K562 (cell line): ENCODE results near the gene IRS2. TPM values are rescaled to one million over a fixed set of nuclear protein-coding genes. Genes with fewer than 3 reads are reported as not detected.

ENCODE experiments used
- ATAC-seq: fragments of 200-7000 bp; cut with Tn5 transposase; 3 replicates; pipeline ENCODE4 v1.9.1; 2020; ENCODE audit warnings: moderate library complexity
- BruUV-seq: library from RNA; stranded (reverse); fragments of 400-500 nt; replicated peaks from 2 replicates; lab custom pipeline; 2021; lab: Mats Ljungman, UMichigan
- CTCF ChIA-PET: fragments of 300-600 bp; formaldehyde crosslinking; extraction: SDS; loops from one replicate; lab custom pipeline; 2021; ENCODE audit warnings: low intra/inter-chr PET ratio; lab: Yijun Ruan, JAX
- POLR2A ChIA-PET: fragments of 300-600, 350-650 bp; sonication (Branson Sonifier 250); formaldehyde crosslinking; extraction: SDS; loops from one replicate; lab custom pipeline; 2021; ENCODE audit warnings: antibody characterized with exemption, inconsistent platforms; lab: Yijun Ruan, JAX
- DNase-seq, 4 experiments: peaks; one replicate each; pipeline versions ENCODE4 v3.0.0 to v3.0.0-alpha.2; 2011 to 2018; ENCODE audit warnings: low spot score in 3 of 4, mixed read lengths in 3 of 4; ENCODE audit errors: extremely low read depth in 1 of 4
- FAIRE-seq: peaks from 2 replicates; lab custom pipeline; 2011; peaks lifted over from hg19 to GRCh38; lab: Jason Lieb, UNC
- H2AFZ ChIP-seq: 2 replicates; pipeline ENCODE4 v1.6.0; 2011; ENCODE audit warnings: low read depth, low read length, control low read depth, inconsistent platforms
- H3K27ac ChIP-seq: fragments of 200-600 bp; 3 replicates; pipeline ENCODE4 v1.8.0; 2011; ENCODE audit warnings: low read depth, mild to moderate bottlenecking, control low read depth, inconsistent platforms, low read length, moderate library complexity, mixed read lengths; ENCODE audit errors: extremely low read depth
- H3K27me3 ChIP-seq, 2 experiments: fragments of 300-600 bp in 1 of 2; 2 replicates in 1 of 2; 3 replicates in 1 of 2; pipeline versions ENCODE4 v1.6.0 to v1.8.0; 2011; ENCODE audit warnings: inconsistent platforms in 2 of 2, low read length in 2 of 2, mild to moderate bottlenecking in 1 of 2, mixed read lengths in 1 of 2, moderate library complexity in 1 of 2; ENCODE audit not compliant: control insufficient read depth in 2 of 2, insufficient read depth in 2 of 2
- H3K36me3 ChIP-seq: fragments of 300-600 bp; 3 replicates; pipeline ENCODE4 v1.8.0; 2011; ENCODE audit warnings: mild to moderate bottlenecking, low read length, inconsistent platforms; ENCODE audit not compliant: control insufficient read depth, insufficient read depth
- H3K4me1 ChIP-seq, 2 experiments: fragments of 200-600 bp in 1 of 2; replicated peaks in 1 of 2; 2 replicates in 1 of 2; 3 replicates in 1 of 2; pipeline versions ENCODE4 v1.5.1 to v1.8.0; 2011; ENCODE audit warnings: inconsistent platforms in 2 of 2, low read length in 2 of 2, mild to moderate bottlenecking in 1 of 2, mixed read lengths in 1 of 2, moderate library complexity in 1 of 2; ENCODE audit not compliant: control insufficient read depth in 2 of 2, insufficient read depth in 2 of 2
- H3K4me2 ChIP-seq: 2 replicates; pipeline ENCODE4 v1.6.1; 2011; ENCODE audit warnings: low read length, control low read depth, inconsistent platforms, mixed read lengths; ENCODE audit not compliant: insufficient read depth
- H3K4me3 ChIP-seq: fragments of 200-600 bp; sonication (generic), shearing (Covaris generic); 2 replicates; pipeline ENCODE4 v1.5.1; 2016; ENCODE audit warnings: control low read depth, inconsistent platforms
- H3K79me2 ChIP-seq: fragments of 200-600 bp; 3 replicates; pipeline ENCODE4 v1.8.0; 2011; ENCODE audit warnings: low read length, inconsistent platforms; ENCODE audit not compliant: control insufficient read depth, insufficient read depth
- H3K9ac ChIP-seq, 2 experiments: 2 replicates each; pipeline versions ENCODE4 v1.6.0 to v1.6.1; 2011; ENCODE audit warnings: low read depth in 2 of 2, low read length in 2 of 2, control low read depth in 1 of 2, inconsistent platforms in 1 of 2, mild to moderate bottlenecking in 1 of 2, mixed read lengths in 1 of 2; ENCODE audit not compliant: insufficient read depth in 1 of 2
- H3K9me1 ChIP-seq: one replicate; pipeline ENCODE4 v1.6.0; 2011; ENCODE audit warnings: inconsistent platforms, mild to moderate bottlenecking, low read length, moderate library complexity; ENCODE audit not compliant: control insufficient read depth, insufficient read depth
- H3K9me3 ChIP-seq: replicated peaks from 2 replicates; pipeline ENCODE4 v1.5.1; 2011; ENCODE audit warnings: low read depth, low read length, inconsistent platforms; ENCODE audit not compliant: control insufficient read depth, insufficient read depth
- H4K20me1 ChIP-seq: replicated peaks from 2 replicates; pipeline ENCODE4 v1.6.1; 2011; ENCODE audit warnings: low read length, inconsistent platforms, mixed read lengths; ENCODE audit not compliant: control insufficient read depth, insufficient read depth
- ARID3B ChIP-seq: fragments of 250-450 bp; sonication (Bioruptor Pico); IDR thresholded peaks from 2 replicates; pipeline ENCODE4 v1.4.0; 2020; ENCODE audit warnings: borderline replicate concordance
- CTBP1 ChIP-seq: fragments of 450-650 bp; IDR thresholded peaks from 2 replicates; pipeline ENCODE4 v1.6.1; 2016; ENCODE audit warnings: borderline replicate concordance
- DEAF1 ChIP-seq: fragments of 450-650 bp; formaldehyde crosslinking; IDR thresholded peaks from 2 replicates; pipeline ENCODE4 v1.4.0; 2020; ENCODE audit warnings: mild to moderate bottlenecking, moderate library complexity
- DIDO1 ChIP-seq: fragments of 450-650 bp; IDR thresholded peaks from 2 replicates; pipeline ENCODE4 v1.6.1; 2016; ENCODE audit warnings: low read depth, missing biosample characterization, missing genetic modification characterization
- HMBOX1 ChIP-seq: sonication (generic); IDR thresholded peaks from 2 replicates; pipeline ENCODE4 v1.6.1; 2016
- IRF2 ChIP-seq: sonication (generic); formaldehyde crosslinking; IDR thresholded peaks from 2 replicates; pipeline ENCODE4 v1.8.1; 2022; ENCODE audit warnings: mild to moderate bottlenecking, missing genetic modification reagents
- KDM1A ChIP-seq, 2 experiments: fragments of 450-650 bp; IDR thresholded peaks; 2 replicates each; pipeline ENCODE4 v1.6.1; 2016; ENCODE audit warnings: mild to moderate bottlenecking in 2 of 2
- MAZ ChIP-seq, 2 experiments: fragments of 450-650 bp in 1 of 2; sonication (generic) in 1 of 2; formaldehyde crosslinking; IDR thresholded peaks in 1 of 2; conservative IDR thresholded peaks in 1 of 2; 2 replicates each; pipeline versions ENCODE4 v1.4.0 to v1.5.0; 2020; ENCODE audit warnings: mild to moderate bottlenecking in 1 of 2, missing genetic modification reagents in 1 of 2
- NFXL1 ChIP-seq: fragments of 450-650 bp; formaldehyde crosslinking; IDR thresholded peaks from 2 replicates; pipeline ENCODE4 v1.4.0; 2021; ENCODE audit warnings: mild to moderate bottlenecking
- PCBP2 ChIP-seq: fragments of 200-400 bp; formaldehyde crosslinking; IDR thresholded peaks from 2 replicates; pipeline ENCODE4 v1.6.1; 2018; ENCODE audit warnings: low read length, low read depth, mild to moderate bottlenecking, moderate library complexity; ENCODE audit not compliant: poor library complexity, severe bottlenecking
- PHB ChIP-seq: fragments of 250-450 bp; sonication (Bioruptor Pico); IDR thresholded peaks from 2 replicates; pipeline ENCODE4 v1.5.0; 2021
- RBM25 ChIP-seq: fragments of 200-400 bp; formaldehyde crosslinking; IDR thresholded peaks from 2 replicates; pipeline ENCODE4 v1.6.1; 2018; ENCODE audit warnings: low read length, low read depth, moderate library complexity; ENCODE audit not compliant: severe bottlenecking
- SNRNP70 ChIP-seq: fragments of 200-400 bp; formaldehyde crosslinking; optimal IDR thresholded peaks from 2 replicates; pipeline ENCODE3; 2017; ENCODE audit warnings: low read depth, low read length
- U2AF2 ChIP-seq: fragments of 200-400 bp; formaldehyde crosslinking; optimal IDR thresholded peaks from 2 replicates; pipeline ENCODE3; 2017; ENCODE audit warnings: low read depth, mild to moderate bottlenecking, low read length
- ZBED1 ChIP-seq: IDR thresholded peaks from 2 replicates; pipeline ENCODE4 v1.6.1; 2014
- ZBTB17 ChIP-seq: fragments of 450-650 bp; formaldehyde crosslinking; IDR thresholded peaks from 2 replicates; pipeline ENCODE4 v1.4.0; 2020; ENCODE audit warnings: mild to moderate bottlenecking
- ZNF197 ChIP-seq: fragments of 200-800 bp; sonication (Bioruptor generic); IDR thresholded peaks from 2 replicates; pipeline ENCODE4 v1.6.1; 2016; ENCODE audit warnings: low read depth, missing genetic modification characterization, missing compliant biosample characterization
- ZNF354B ChIP-seq: fragments of 250-450 bp; sonication (Bioruptor Pico); IDR thresholded peaks from 2 replicates; pipeline ENCODE4 v1.4.0; 2020
- ZNF507 ChIP-seq: conservative IDR thresholded peaks from 2 replicates; pipeline ENCODE4 v1.6.1; 2017; ENCODE audit warnings: missing genetic modification characterization, missing compliant biosample characterization
- ZNF511 ChIP-seq: sonication (generic); formaldehyde crosslinking; IDR thresholded peaks from 2 replicates; pipeline ENCODE4 v1.8.0; 2022; ENCODE audit warnings: mild to moderate bottlenecking, missing genetic modification reagents
- whole genome bisulfite sequencing: fragments of 100-300 bp; shearing (Covaris generic); methylation state at CpG from one replicate; pipeline ENCODE4 v1.1.6; 2016; ENCODE audit warnings: low coverage, mixed read lengths; ENCODE audit not compliant: insufficient coverage; ENCODE audit errors: missing lambda C conversion rate; 5-methylcytosine and 5-hydroxymethylcytosine counted together
- in situ Hi-C: fragments of 300-500 bp; cut with MboI; formaldehyde crosslinking; loops from 4 replicates; pipeline ENCODE4 v1.15.0; 2018; ENCODE audit warnings: inconsistent platforms, mixed read lengths
- intact Hi-C: fragments of 100-400 bp; cut with micrococcal nuclease; formaldehyde crosslinking; loops from 2 replicates; pipeline ENCODE4 v1.14.2; 2022
- polyA plus RNA-seq, 8 experiments: library from polyadenylated mRNA; depleted of rRNA in 4 of 8; stranded (reverse) in 5 of 8; unstranded in 3 of 8; fragments of >200 nt; fragmentation: Nextera tagmentation in 2 of 8; fragmentation: Illumina TruSeq in 1 of 8; extraction: Ambion mirVana in 2 of 8; extraction: Trizol in 1 of 8; gene quantifications; 2 replicates each; pipeline versions ENCODE4 v1.2.1 to v1.2.3, GENCODE V29; 2011 to 2014; ENCODE audit warnings: inconsistent platforms in 1 of 8, missing spikeins in 1 of 8
- total RNA-seq, 7 experiments: library from RNA; depleted of rRNA in 6 of 7; stranded (reverse); fragments of >200 nt in 6 of 7; fragmentation: Illumina TruSeq in 2 of 7; extraction: Trizol in 2 of 7; gene quantifications; 2 replicates each; pipeline versions ENCODE4 v1.2.1 to v1.2.3, GENCODE V29; 2011 to 2021; ENCODE audit warnings: low replicate concordance in 1 of 7

IRS2 gene
- total and polyA plus RNA-seq, 9 of the 15 experiments (the other 6 are each of a cell fraction or from before 2014, with no cell fraction given): 0.36 to 4.6 (median 0.63) TPM

GRCh38 chr13:109703250-109703649 lies 83.1 kb downstream of the IRS2 start:
- Histone ChIP-seq H3K4me3 (no peak overlapping the region), H3K27ac (no peak overlapping the region), H2AFZ (no peak overlapping the region), H3K9me1 (no peaks in the 10 kb centered on the region), H3K27me3 (no peaks in the 10 kb centered on the region), H4K20me1 (no peaks in the 10 kb centered on the region), H3K9ac (no peak overlapping the region)
- in situ Hi-C loops: no loop called here
- no peak for FAIRE-seq
- POLR2A ChIA-PET: no interaction called here
- intact Hi-C loops: loop anchor here (5.0 kb wide), 1 partner anchor 84 kb away; the partner anchor contains the start of gene IRS2
- no peak for DNase-seq
- BruUV-seq: no TSS peak
- 71% methylated on average over 3 of the region's 3 CpGs for WGBS
- TF ChIP-seq ZNF507 (tag): peak; percentile 97
- no peak for TF ChIP-seq ZBED1
- TF ChIP-seq ZNF511: no peak
- TF ChIP-seq SNRNP70: no peak
- TF ChIP-seq CTBP1: no peak
- TF ChIP-seq PHB: no peak
- 0 out of 2 replicates have a peak, but pooled peaks have one; percentile 39 for TF ChIP-seq ZNF354B (CRISPR knock-in tag)
- TF ChIP-seq RBM25: peak; percentile 22
- TF ChIP-seq DIDO1: no peak
- TF ChIP-seq ZBTB17 (CRISPR knock-in tag): no peak
- TF ChIP-seq MAZ (CRISPR knock-in tag; conservative IDR thresholded peaks at IDR 0.05 in 1 of 2, IDR thresholded peaks at IDR 0.05 in 1 of 2): no peak
- no peak for TF ChIP-seq U2AF2
- no peak for TF ChIP-seq PCBP2
- no peak for TF ChIP-seq KDM1A (IDR thresholded peaks at IDR 0.05)
- TF ChIP-seq ZNF197 (CRISPR knock-in tag): no peak
- no peak for TF ChIP-seq DEAF1
- no peak for TF ChIP-seq HMBOX1
- no peak for TF ChIP-seq NFXL1 (CRISPR knock-in tag)
- TF ChIP-seq ARID3B: no peak
- TF ChIP-seq IRF2 (CRISPR knock-in tag): no peak
- TF ChIP-seq, all 486 proteins: peak for 3
- no peak for ATAC-seq
- CTCF ChIA-PET: no interaction called here
- Histone ChIP-seq H3K9me3 (0 out of 2 replicates have a peak, but pooled peaks cover 3% of the 10 kb centered on the region), H3K4me2 (no peak overlapping the region), H3K79me2 (no peaks in the 10 kb centered on the region), H3K36me3 (no peaks in the 10 kb centered on the region), H3K4me1 (peaks cover 7 to 31% of the 10 kb centered on the region in 2 experiments)
